Spleen (tissue), 11 donors: ENCODE measurements around the gene MTHFR. TPM values are rescaled to one million over a fixed set of nuclear protein-coding genes. Genes with fewer than 3 reads are reported as not detected.

Experiments
- DNase-seq: peaks from one replicate; pipeline ENCODE4 v3.0.0-alpha.2; 2020
- H3K27ac ChIP-seq, 8 donors: fragments of 200-600 bp; sonication (generic) in 7 of 8; 1 replicate in 4 of 8; 2 replicates in 4 of 8; pipeline versions ENCODE4 v1.5.0 to v1.8.0; 2016 to 2021; ENCODE audit warnings: inconsistent platforms in 4 of 8, mild to moderate bottlenecking in 4 of 8, moderate library complexity in 1 of 8
- H3K27me3 ChIP-seq, 7 donors: fragments of 200-600 bp; sonication (generic) in 6 of 7; replicated peaks in 1 of 7; 1 replicate in 4 of 7; 2 replicates in 3 of 7; pipeline versions ENCODE4 v1.5.0 to v1.8.0; 2016 to 2021; ENCODE audit warnings: inconsistent platforms in 3 of 7, mild to moderate bottlenecking in 1 of 7
- H3K36me3 ChIP-seq, 6 donors: fragments of 200-600 bp; sonication (generic) in 5 of 6; 1 replicate in 4 of 6; 2 replicates in 2 of 6; pipeline versions ENCODE4 v1.5.0 to v1.8.0; 2016 to 2021; ENCODE audit warnings: inconsistent platforms in 2 of 6
- H3K4me1 ChIP-seq, 6 donors: fragments of 200-600 bp; sonication (generic) in 5 of 6; 1 replicate in 3 of 6; 2 replicates in 3 of 6; pipeline versions ENCODE4 v1.5.0 to v1.8.0; 2016 to 2021; ENCODE audit warnings: inconsistent platforms in 3 of 6
- H3K4me3 ChIP-seq, 8 donors: fragments of 200-600 bp; sonication (generic) in 7 of 8; 1 replicate in 4 of 8; 2 replicates in 4 of 8; pipeline versions ENCODE4 v1.5.0 to v1.8.0; 2016 to 2021; ENCODE audit warnings: inconsistent platforms in 4 of 8, mild to moderate bottlenecking in 4 of 8, moderate library complexity in 2 of 8
- H3K9me3 ChIP-seq, 8 donors: fragments of 200-600 bp; sonication (generic) in 7 of 8; 1 replicate in 4 of 8; 2 replicates in 4 of 8; pipeline versions ENCODE4 v1.5.0 to v1.8.0; 2016 to 2021; ENCODE audit warnings: inconsistent platforms in 4 of 8
- POLR2A ChIP-seq, 3 donors: fragments of 450-650 bp; IDR thresholded peaks; one replicate each; pipeline ENCODE4 v1.5.1; 2017; ENCODE audit warnings: antibody characterized with exemption in 3 of 3, mild to moderate bottlenecking in 1 of 3
- POLR2AphosphoS5 ChIP-seq, 3 donors: sonication (generic); formaldehyde crosslinking; IDR thresholded peaks; one replicate each; pipeline ENCODE4 v1.5.1; 2017; ENCODE audit warnings: antibody characterized with exemption in 3 of 3
- WGBS, 5 donors: extraction: QIAGEN DNeasy Blood & Tissue Kit in 3 of 5; methylation state at CpG; one replicate each; pipeline versions ENCODE4 v1.1.5 to v1.1.7; 2013 to 2018; 5-methylcytosine and 5-hydroxymethylcytosine counted together
- intact Hi-C: fragments of 100-400 bp; cut with DNase I; formaldehyde crosslinking; loops from one replicate; pipeline ENCODE4 v1.15.0; 2023; ENCODE audit warnings: low total_unique reads
- polyA plus RNA-seq, 3 donors: library from polyadenylated mRNA; stranded (reverse); fragments of 200-250 nt; gene quantifications; one replicate each; pipeline ENCODE4 v1.2.1, GENCODE V29; 2013
- total RNA-seq, 7 donors: library from RNA; depleted of rRNA in 3 of 7; stranded (reverse); fragments of >200 nt in 3 of 7; fragmentation: NEBNext Ultra II Directional in 4 of 7; extraction: Animal tissue kit (Norgen Biotek cat#: 25700) in 4 of 7; gene quantifications; one replicate each; pipeline versions ENCODE4 v1.1.0 to v1.2.1, GENCODE V29; 2016 to 2021
- TF ChIP-seq, protein P1 (sequence below), 11 experiments: fragments of 200-600 bp in 7 of 11; fragments of 450-650 bp in 4 of 11; sonication (generic) in 4 of 11; IDR thresholded peaks in 8 of 11; conservative IDR thresholded peaks in 3 of 11; 1 replicate in 7 of 11; 2 replicates in 4 of 11; pipeline versions ENCODE4 v1.4.0 to v1.8.0; 2016 to 2021; ENCODE audit warnings: antibody characterized with exemption in 11 of 11, inconsistent platforms in 4 of 11, mild to moderate bottlenecking in 1 of 11
- donor health status: healthy with polysubstance abuse.
- donor health status: DM: no; HTN: no; CAD: no; lungs with moderate emphysema.
- donor health status: DM: no; HTN: no; CAD: no.
- donor health status: Bipolar disorder and iron deficiency.
- donor health status: healthy.
- donor health status: DM: no; HTN: no; CAD: no.
- donor health status: DM: yes; HTN: yes; CAD: no.

Gene MTHFR
- total and polyA plus RNA-seq, 10 donors: 6.7 to 79.8 (median 67.7) TPM

DNA sequence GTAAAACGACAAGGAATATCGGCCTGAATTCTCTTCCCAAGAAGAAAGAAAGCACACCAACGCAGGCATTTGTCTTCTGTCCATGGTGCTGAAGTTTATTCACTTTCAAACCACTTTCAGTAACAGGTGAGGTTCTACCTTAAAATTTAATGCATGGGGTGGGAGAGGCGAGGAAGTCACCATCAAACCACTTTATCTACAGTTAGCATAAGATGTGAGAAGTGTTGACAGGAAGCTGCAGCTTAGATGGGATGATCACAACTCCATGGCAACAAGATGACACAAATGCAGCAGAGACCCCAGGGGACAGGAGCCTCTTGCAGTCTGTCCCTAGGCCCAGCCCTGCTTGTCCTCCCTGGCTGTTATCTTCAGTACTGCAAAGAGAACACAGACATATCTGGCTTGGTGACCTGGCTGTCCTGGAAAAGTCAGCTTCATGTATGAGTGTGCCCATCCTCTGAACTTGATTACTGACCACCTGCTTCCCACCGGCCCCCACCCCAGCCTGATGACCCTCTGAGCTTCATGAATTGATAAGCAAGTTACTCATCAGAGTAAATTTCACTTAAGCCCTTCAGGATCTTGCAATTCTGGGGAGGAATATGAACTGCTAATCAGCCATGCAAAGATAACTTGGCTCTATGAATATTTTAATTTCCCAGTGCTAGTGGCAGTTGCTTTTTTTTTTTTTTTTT lies 40.0 kb upstream of the MTHFR start:
- Histone ChIP-seq H3K4me3 (no peak overlapping the region), H3K27me3 (no peaks in the 10 kb centered on the region), H3K27ac (no peak overlapping the region), H3K4me1 (peaks cover 17 to 35% (median 24%) of the 10 kb centered on the region in 6 donors), H3K36me3 (peaks cover 5 to 68% (median 18%) of the 10 kb centered on the region in 6 donors), H3K9me3 (no peaks in the 10 kb centered on the region)
- TF ChIP-seq, protein P1, sequence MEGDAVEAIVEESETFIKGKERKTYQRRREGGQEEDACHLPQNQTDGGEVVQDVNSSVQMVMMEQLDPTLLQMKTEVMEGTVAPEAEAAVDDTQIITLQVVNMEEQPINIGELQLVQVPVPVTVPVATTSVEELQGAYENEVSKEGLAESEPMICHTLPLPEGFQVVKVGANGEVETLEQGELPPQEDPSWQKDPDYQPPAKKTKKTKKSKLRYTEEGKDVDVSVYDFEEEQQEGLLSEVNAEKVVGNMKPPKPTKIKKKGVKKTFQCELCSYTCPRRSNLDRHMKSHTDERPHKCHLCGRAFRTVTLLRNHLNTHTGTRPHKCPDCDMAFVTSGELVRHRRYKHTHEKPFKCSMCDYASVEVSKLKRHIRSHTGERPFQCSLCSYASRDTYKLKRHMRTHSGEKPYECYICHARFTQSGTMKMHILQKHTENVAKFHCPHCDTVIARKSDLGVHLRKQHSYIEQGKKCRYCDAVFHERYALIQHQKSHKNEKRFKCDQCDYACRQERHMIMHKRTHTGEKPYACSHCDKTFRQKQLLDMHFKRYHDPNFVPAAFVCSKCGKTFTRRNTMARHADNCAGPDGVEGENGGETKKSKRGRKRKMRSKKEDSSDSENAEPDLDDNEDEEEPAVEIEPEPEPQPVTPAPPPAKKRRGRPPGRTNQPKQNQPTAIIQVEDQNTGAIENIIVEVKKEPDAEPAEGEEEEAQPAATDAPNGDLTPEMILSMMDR (IDR thresholded peaks at IDR 0.05 in 8 of 11, conservative IDR thresholded peaks at IDR 0.05 in 3 of 11): no peak
- TF ChIP-seq POLR2A (IDR thresholded peaks at IDR 0.05) (no peak), POLR2AphosphoS5 (IDR thresholded peaks at IDR 0.05) (no peak)
- DNase-seq: no peak
- WGBS, 5 donors: 72 to 81% (median 73%) methylated on average over 5 of the region's 5 CpGs
- intact Hi-C loops: no loop called here

DNA sequence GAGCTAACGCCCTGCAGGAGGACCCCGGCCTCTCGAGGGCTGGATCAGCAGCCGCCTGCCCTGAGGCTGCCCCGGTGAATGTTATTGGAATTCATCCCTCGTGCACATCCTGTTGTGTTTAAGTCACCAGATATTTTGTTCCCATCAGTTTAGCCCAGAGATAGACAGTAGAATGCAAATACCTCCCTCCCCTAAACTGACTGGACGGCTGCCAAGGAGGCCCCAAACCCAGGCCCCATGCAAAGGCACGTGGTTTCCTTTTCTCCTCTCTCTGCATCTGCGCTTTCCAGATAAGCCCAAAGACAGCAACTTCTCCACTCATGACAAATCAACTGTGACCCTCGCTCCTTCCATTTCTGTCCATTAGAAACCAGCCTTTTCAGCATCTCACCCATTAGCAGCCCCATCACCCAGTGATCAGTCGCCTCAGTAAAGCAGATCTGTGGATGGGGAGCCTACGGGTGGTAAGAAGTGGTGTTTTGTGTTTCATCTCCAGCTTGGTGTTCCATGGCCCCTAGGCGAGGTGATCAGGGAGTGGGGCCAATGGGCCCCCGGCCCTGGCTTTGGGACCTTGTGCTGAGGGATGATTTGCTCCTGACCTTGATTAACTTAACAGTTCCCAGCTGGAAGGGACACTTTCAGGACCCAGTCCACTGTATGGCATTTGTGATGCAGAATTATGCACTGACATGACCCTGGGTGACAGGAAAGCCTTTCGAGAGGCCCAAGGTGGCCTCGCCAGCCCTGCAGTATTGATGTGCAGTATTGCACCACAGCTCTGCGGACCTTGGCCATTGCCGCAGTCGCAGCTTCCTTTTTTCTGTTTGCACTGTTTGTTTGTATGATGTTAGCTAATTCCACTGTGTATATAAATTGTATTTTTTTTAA lies 36.6 kb upstream of the MTHFR start:
- no peaks in the 10 kb centered on the region for H3K27me3 ChIP-seq
- no peaks in the 10 kb centered on the region for H3K9me3 ChIP-seq
- TF ChIP-seq POLR2AphosphoS5 (IDR thresholded peaks at IDR 0.05) (peak in 2 of 3 donors; percentile 14 to 18), POLR2A (IDR thresholded peaks at IDR 0.05) (no peak)
- peaks cover 10 to 98% (median 51%) of the 10 kb centered on the region in 6 donors for H3K36me3 ChIP-seq
- peak overlapping the region in 6 of 8 donors; percentile 25 to 59 (median 51) for H3K27ac ChIP-seq
- H3K4me1 ChIP-seq: peaks cover 17 to 44% (median 27%) of the 10 kb centered on the region in 6 donors
- WGBS, 5 donors: 26 to 40% (median 37%) methylated on average over 18 to 19 of the region's 19 CpGs
- intact Hi-C loops: no loop called here
- no peak overlapping the region for H3K4me3 ChIP-seq
- DNase-seq: peak; percentile 85

DNA sequence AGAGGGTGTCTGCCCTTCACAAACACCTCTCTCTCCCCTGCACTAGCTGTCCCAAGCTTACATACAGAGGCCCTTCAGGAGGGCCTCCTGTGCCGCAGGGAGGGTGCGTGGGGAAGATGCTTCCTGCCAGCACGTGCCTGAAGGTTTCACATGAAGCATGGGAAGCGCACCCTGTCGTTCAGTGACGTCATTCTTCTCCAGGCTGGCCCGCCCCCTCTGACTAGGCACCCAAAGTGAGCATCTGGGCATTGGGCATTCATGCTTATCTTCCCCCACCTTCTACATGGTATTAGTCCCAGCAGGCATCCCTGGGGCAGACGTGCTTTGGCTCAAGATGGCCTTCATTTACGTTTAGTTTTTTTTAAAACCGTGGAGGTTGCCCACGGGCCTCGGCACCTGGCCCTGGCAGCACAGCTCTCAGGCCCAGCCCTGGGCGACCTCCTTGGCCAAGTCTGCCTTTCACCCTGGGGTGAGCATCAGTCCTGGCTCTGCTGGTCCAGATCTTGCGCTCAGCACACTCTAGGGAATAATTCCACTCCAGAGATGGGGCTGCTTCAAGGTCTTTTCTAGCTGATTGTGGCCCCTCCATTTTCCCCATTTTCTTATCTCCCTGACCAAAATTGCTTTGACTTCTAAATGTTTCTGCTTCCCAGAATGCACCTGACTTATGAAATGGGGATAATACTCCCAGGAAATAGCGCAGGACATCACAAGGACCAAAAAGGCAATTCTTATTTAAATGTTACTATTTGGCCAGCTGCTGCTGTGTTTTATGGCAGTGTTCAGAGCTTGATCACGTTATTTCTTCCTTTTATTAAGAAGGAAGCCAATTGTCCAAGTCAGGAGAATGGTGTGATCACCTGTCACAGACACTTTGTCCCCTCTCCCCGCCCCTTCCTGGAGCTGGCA lies 35.7 kb upstream of the MTHFR start:
- Histone ChIP-seq H3K4me1 (peaks cover 17 to 44% (median 27%) of the 10 kb centered on the region in 6 donors), H3K9me3 (no peaks in the 10 kb centered on the region), H3K36me3 (peaks cover 10 to 98% (median 60%) of the 10 kb centered on the region in 6 donors), H3K27ac (peak overlapping the region in 6 of 8 donors; percentile 17 to 59 (median 51)), H3K27me3 (no peaks in the 10 kb centered on the region), H3K4me3 (no peak overlapping the region)
- DNase-seq: no peak
- no peak for TF ChIP-seq POLR2A (IDR thresholded peaks at IDR 0.05)
- peak in 1 of 3 donors; percentile 29 for TF ChIP-seq POLR2AphosphoS5 (IDR thresholded peaks at IDR 0.05)
- WGBS, 5 donors: 63 to 78% (median 67%) methylated on average over 17 of the region's 17 CpGs
- intact Hi-C loops: no loop called here

DNA sequence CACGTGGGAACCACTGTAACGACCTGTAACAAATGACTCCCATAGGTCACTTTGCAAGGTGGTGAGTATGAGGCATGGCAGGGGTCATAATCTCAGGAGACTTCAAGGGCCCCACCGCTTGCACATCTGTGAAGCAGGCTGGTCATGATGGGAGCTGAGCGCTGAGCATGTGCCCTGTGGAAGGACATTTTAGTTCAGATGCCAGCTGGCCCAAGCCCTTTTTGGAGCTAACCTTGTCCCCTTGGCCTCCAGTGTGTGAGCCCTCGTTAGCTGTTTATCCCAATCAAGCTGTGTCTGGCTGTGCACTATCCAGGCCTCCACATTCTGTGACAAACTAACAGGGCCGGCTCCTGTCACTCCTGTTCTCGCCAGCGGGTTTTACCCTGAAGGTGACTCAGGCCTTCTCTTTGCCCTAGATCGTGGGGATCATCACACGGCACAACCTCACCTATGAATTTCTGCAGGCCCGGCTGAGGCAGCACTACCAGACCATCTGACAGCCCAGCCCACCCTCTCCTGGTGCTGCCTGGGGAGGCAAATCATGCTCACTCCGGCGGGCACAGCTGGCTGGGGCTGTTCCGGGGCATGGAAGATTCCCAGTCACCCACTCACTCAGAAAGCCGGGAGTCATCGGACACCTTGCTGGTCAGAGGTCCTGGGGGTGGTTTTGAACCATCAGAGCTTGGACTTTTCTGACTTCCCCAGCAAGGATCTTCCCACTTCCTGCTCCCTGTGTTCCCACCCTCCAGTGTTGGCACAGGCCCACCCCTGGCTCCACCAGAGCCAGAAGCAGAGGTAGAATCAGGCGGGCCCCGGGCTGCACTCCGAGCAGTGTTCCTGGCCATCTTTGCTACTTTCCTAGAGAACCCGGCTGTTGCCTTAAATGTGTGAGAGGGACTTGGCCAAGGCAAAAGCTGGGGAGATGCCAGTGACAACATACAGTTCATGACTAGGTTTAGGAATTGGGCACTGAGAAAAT lies 34.3 kb upstream of the MTHFR start:
- Histone ChIP-seq H3K36me3 (peaks cover 10 to 98% (median 75%) of the 10 kb centered on the region in 6 donors), H3K9me3 (no peaks in the 10 kb centered on the region), H3K27me3 (no peaks in the 10 kb centered on the region), H3K4me3 (no peak overlapping the region), H3K4me1 (peaks cover 17 to 44% (median 27%) of the 10 kb centered on the region in 6 donors), H3K27ac (no peak overlapping the region)
- no peak for TF ChIP-seq POLR2AphosphoS5 (IDR thresholded peaks at IDR 0.05)
- no peak for TF ChIP-seq POLR2A (IDR thresholded peaks at IDR 0.05)
- TF ChIP-seq, protein P1 (IDR thresholded peaks at IDR 0.05 in 8 of 11, conservative IDR thresholded peaks at IDR 0.05 in 3 of 11): no peak
- no peak for DNase-seq
- intact Hi-C loops: loop anchor here (5.0 kb wide), 1 partner anchor 52 kb away; no protein-coding TSS in a partner anchor
- WGBS, 5 donors: 93 to 96% (median 95%) methylated on average over 19 to 20 of the region's 20 CpGs
